ENCODE measurements around the gene LEP.

Gene LEP

DNA sequence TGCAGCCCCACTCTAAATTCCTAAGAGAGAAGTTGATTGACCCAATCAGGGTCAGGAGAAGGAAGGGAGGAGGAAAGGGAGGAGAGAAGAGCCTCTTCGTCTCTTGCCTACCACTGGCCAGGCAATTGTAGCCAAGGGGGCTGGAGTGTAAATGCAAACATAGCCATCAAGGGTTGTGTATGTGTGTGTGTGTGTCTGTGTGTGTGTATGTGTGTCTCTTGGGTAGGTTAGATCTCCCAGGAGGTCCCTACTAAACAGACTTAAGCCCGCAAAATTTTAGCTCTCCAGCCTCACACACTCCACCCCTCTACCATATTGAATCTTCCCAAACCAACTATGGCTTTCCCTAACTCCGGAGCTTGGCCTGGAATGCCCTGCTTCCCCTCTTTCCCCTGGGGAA is 3.8 kb downstream of the LEP start:
- DNase-seq (ENCODE audit: low read depth in 1 of 2, low spot score in 1 of 2), result no peak

DNA sequence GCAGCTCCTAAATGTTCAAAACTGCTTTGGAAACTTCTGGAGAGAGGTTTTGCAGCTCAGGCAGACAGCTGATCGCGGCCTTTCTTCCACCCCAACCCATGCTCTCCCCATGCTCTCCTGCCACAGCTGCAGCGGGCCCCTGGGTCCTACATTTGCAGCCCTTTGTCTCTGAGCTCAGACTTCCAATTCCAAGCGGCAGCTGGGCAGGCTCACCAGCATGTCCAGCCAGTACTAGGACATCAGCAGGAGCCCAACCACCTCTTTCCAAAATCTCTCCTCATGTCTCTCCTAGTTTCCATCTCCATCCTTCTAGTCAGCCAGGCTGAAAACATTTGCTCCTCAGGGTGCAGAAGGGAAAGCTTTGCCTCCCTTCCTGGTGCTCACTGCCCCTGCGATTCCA is 6.0 kb downstream of the LEP start:
- DNase-seq (ENCODE audit: low read depth in 1 of 2, low spot score in 1 of 2), result no peak

DNA sequence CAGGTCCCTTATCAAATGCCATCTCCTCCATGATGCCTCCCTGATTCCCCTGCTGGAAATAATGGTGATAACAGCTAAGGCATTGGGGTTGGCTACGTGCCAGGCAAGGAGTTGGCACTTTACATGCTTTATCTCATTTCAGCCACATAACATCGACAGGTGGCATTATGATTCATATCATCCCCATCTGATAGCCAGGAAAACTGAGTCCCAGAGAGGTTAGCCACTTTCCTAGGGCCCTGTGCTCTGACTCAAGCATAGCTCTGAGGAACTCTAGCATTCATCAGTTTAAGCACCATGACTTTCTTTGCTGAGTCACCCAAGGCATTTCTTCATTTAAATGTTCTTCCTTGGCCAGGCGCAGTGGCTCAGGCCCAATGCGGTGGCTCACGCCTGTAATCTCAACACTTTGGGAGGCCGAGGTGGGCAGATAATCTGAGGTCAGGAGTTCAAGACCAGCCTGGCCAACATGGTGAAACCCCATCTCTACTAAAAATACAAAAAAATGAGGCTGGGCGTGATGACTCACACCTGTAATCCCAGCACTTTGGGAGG is 6.6 kb downstream of the LEP start:
- no peak for DNase-seq (ENCODE audit: low read depth in 1 of 2, low spot score in 1 of 2)

DNA sequence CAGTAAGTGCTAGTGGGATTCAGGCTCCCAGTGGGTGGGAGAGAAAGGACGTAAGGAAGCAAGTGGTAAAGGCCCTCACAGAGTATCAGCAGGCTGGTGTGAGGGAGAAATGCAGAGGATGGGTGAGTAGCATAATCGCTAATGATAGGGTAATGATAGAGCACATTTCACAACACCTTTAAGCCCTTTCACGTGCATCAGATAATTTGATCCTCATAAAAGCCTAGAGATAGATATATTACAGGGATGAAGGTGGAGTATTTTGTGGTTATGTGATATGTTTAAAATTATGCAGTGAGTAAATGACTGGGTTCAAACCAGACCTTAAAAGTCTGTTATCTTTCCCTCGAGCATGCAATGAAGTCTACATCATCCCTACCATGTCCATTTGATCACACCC is 10.3 kb downstream of the LEP start:
- no peak for DNase-seq (ENCODE audit: low read depth in 1 of 2, low spot score in 1 of 2)

DNA sequence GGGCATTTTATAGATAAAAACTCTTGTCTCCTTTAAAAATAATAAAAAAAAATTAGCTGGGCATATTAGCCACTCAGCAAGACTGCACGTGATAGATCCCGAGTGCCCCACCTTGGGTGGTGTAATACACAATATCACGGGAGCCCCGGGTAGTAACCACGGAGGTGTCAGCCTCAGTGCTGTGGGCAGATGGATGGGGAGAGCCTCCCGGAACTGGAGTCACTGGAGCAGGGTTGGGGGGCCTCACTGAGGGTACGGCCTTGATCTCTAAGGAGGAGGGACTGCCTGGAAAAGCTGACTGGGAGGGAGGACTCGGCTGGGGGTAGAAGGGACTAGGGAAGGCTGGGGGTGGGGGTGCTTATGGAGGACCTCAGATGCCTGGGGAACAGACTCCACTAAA is 12.6 kb downstream of the LEP start:
- no peak for DNase-seq (ENCODE audit: low read depth in 1 of 2, low spot score in 1 of 2)

DNA sequence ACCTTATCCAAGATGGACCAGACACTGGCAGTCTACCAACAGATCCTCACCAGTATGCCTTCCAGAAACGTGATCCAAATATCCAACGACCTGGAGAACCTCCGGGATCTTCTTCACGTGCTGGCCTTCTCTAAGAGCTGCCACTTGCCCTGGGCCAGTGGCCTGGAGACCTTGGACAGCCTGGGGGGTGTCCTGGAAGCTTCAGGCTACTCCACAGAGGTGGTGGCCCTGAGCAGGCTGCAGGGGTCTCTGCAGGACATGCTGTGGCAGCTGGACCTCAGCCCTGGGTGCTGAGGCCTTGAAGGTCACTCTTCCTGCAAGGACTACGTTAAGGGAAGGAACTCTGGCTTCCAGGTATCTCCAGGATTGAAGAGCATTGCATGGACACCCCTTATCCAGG is 13.4 kb downstream of the LEP start:
- DNase-seq (ENCODE audit: low read depth in 1 of 2, low spot score in 1 of 2), result no peak

DNA sequence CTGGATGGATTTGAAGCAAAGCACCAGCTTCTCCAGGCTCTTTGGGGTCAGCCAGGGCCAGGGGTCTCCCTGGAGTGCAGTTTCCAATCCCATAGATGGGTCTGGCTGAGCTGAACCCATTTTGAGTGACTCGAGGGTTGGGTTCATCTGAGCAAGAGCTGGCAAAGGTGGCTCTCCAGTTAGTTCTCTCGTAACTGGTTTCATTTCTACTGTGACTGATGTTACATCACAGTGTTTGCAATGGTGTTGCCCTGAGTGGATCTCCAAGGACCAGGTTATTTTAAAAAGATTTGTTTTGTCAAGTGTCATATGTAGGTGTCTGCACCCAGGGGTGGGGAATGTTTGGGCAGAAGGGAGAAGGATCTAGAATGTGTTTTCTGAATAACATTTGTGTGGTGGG is 14.2 kb downstream of the LEP start:
- DNase-seq (ENCODE audit: low read depth in 1 of 2, low spot score in 1 of 2), result no peak

DNA sequence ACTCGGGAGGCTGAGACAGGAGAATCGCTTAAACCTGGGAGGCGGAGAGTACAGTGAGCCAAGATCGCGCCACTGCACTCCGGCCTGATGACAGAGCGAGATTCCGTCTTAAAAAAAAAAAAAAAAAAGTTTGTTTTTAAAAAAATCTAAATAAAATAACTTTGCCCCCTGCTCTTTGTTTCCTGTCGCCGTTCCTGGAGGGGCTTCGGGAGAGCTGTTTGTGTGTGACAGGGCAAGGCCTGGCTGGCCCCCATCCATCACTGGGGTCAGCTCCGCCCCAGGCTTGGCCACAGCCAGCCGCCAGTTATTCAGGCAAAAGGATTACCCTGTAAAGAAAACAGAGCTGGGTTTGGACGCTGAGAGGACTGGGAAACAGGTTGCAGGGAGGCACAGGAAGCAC is 16.4 kb downstream of the LEP start:
- no peak for DNase-seq (ENCODE audit: low read depth in 1 of 2, low spot score in 1 of 2)

DNA sequence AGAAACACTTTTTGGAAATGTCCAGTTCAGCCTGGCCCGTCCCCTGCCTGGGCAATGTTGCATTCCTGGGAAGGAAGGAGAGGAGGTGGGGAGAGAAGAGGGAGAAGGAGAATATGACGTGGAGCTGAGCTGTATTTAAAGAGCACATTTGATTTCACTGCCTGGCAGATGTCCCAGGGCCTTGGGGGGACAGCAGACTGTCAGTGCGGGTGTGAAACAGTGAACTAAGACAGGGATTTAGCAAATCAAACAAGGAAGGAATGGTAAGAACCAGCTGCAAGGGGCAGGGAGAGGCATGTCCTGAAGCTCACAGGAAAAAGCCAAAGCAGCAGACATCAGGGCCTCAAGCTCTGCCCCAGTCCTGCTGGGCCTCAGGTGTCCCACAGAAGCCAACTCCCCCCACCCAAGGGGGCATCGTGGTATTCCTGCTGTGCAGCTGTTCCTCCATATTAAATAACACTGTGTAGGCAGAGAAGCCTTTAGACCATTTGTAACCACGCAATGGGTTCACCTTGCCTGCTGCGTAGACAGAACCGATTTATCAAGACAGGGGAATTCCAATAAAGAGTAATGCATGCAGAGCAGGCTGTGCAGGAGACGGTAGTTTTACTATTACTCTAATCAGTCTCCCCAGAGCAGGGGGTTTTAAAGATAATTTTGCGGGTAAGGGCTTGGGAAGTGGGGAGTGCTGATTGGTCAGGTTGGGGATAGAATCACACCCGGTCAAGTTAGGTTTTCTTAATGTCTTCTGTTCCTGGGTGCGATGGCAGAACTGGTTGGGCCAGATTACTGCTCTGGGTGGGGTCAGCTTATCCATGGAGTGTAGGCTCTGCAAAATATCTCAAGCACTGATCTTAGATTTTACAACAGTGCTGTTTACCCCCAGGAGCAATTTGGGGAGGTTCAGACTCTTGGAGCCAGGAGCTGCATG is 18.3 kb downstream of the LEP start:
- no peak for DNase-seq (ENCODE audit: low read depth in 1 of 2, low spot score in 1 of 2)

DNA sequence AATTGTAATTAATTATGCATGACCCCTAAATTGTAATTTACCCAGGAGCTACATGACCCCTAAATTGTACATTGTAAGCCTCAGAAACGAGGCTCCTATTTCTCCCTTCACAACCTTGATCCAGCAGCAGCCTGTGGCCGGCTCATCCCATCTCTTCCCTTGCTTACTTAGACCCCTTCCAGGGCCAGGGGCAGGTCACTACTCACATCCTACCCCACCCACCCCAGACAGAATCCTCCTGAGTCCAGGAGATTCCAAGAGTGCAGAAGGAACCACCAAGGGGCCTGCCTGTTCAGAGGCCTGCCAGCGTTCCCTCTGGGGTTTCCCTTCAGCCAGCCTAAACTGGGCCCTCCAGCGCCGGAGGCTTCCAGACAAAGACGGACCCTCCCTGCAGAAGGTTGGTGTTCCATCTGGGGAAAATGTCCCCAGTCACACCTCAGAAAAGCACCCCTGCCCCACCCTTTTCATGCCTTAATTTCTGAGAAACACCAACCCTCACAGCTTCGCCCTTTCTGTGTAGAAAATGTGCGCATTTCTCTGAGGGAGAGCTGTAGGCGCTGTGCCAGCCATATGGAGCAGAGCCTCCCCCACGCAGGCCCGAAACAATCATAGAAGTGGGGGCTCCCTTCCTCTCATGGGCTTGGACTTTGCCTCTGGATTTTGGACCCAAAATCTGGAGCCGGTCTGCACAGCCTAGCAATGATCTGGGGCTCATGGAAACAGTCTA is 19.2 kb downstream of the LEP start:
- no peak for DNase-seq (ENCODE audit: low read depth in 1 of 2, low spot score in 1 of 2)

DNA sequence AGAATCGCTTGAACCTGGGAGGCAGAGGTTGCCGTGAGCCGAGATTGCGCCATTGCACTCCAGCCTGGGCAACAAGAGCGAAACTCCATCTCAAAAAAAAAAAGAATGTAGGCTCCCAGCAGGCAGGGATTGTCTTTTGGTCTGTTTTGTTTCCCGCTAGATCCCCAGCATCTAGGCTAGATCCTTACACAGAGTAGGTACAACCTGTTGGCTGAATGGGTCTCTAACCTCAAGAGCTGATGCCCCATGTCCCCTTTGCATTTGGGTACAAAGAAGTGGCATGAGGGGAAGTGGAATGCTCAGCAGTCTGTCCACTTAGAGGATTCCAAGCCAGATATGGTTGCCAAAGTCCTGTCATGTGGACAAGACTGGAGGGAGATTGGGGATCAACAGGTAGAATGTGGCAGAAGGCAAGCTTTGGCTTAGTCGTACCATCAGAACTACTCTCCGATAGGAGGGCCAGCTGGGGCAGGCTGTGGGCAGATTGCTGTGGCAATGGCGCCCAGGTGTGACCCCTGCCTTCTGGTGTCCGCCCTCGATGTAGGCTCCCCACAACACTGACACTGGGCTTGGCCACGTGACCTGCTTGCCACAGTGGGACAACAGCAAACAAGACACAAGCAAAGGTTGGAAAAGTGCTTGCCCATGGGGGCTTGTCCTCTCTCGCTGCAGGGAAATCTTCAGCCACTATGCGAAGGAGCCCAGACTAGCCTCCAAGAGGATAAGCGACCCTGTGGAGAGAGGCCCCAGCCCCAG is 21.4 kb downstream of the LEP start:
- DNase-seq (ENCODE audit: low read depth in 1 of 2, low spot score in 1 of 2), result no peak

DNA sequence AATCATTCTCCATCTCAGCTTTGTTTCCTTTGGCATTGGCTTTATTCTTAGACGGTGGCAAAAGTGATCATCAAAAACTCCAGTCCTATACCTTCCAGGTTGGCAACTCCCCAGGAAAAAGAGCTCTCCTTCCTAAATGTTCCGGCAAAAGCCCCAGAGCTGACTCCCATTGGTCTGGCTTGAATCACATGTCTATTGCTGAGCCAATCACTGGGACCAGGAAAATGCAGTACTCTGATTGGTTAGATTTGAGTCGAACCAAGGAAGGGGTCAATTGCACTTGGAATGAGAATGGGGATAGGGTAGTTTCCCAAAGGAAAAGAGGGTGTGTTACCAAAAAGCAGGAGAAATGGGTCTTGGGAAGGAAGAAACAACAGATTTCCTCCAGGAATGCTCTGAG is 22.3 kb downstream of the LEP start:
- no peak for DNase-seq (ENCODE audit: low read depth in 1 of 2, low spot score in 1 of 2)

DNA sequence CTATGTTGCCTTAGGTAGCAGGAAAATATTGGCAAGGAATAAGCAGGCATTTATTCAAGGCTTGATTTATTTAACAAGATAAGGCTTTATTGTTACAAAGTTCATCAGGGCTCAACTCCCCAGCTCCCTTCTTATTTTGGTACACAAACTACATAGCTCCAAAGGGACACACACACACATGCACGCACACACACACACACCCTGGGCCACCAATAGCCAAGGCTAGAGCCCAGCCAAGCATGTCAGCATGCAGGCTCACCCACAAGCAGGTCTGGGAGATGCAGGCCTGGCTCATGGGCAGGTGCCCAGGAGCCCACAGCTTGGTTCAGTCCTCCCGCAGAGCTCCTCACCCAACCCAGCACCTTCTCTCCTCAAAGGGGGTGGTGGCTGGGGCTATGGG is 23.4 kb downstream of the LEP start:
- DNase-seq (ENCODE audit: low read depth in 1 of 2, low spot score in 1 of 2), result no peak

DNA sequence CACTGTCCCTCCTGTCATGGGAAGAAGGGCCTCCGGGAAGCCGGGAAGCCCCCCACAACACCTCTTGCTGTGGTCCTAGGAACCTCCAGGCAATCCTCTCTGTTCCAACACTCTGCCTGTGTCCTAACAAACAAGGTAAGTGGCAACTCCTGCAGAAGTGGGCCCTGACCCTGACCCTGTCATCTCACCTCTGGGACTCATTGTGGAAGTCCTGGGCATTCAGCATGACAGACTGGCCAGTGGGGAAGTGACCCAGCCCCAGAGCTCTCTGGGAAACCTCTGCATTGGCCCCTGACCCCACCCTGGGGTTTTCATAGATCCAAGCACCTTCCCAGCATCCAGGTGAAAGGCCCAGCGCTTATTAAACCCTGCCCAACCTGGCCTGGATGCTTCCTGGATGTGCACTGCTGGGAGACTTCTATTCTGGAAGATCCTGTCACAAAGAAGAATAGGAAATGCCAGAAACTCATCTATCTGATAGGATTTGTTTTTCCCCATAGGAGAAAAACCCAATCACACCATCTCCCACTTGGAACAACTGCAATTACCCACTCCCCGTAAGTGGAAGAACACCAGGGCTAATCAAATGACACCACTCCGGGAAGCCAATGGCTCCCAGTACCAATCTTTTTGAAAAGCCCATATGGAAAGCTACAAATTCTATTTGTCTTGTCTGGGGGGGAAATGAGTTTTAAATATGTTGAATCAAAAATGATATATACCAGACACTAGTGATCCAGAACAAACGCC is 24.3 kb downstream of the LEP start:
- DNase-seq (ENCODE audit: low read depth in 1 of 2, low spot score in 1 of 2), result no peak

DNA sequence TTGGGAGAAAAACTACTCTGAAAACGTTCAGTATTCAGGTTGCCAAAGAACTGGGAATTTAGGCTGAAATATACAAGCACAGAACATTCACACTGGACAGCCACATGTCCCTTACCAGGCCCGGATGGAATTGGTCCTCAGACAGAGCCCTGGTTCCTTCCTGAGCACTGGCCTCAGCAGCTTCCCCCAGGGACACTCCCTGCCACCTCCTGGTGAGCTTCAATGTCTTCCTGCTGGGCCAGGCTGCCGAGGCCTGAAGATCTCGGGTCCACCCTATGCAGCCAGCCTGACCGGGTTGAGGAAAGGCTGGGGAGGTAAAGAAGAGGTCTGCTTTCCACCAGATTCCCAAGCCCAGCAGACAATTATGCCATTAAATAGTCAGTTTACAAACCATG is 24.8 kb downstream of the LEP start:
- no peak for DNase-seq (ENCODE audit: low read depth in 1 of 2, low spot score in 1 of 2)

DNA sequence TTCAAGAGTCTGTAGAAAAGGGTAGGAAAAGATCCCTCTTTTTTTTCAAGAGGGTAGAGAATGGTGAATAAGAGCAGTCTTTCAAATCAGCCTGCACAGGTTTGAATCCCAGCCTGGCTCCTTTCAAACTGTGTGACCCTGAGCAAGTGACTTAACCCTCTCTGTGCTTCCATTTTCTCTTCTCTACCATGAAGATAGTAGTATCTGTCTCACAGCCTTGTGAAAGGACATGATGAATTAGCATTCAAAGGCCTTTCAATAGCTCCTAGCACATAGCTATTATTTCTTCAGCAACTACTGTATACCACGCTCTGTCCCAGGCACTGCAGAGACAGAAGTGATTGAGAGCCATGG is 25.4 kb downstream of the LEP start:
- DNase-seq (ENCODE audit: low read depth in 1 of 2, low spot score in 1 of 2), result no peak

DNA sequence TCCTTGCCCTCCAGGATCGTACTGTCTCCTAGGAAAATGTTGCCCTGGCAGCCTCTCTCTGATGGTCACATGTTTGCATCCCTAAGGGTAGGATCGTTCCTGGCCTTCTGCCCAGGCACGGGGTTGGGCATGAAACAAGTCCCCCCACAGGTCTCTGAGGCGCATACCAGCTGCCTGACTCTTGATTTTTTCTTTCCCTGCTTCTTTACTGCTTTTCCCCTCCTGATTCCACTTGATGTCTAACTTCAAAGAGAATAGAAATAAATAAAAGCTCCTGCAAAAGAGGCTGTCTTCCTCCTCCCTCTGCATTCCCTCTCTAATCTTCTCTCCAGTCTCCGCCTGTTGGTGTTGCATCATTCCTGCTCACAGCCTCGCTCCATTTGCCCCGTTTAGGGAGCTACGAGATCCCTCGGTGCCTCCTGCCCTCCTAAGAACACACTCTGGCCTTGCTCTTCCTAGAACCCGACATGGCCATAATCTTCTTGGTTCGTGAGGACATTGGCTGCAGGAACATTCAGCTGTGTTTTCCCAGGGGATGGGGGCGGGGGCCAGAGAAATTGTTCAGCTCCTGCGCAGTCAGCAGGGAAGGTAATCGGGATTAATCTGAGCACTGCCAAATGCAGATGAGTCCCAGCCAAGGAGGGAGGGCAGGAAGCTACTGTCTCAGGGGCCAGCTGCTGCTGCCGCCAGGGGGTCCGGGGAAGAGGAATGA is 26.0 kb downstream of the LEP start:
- DNase-seq (ENCODE audit: low read depth in 1 of 2, low spot score in 1 of 2), result no peak

DNA sequence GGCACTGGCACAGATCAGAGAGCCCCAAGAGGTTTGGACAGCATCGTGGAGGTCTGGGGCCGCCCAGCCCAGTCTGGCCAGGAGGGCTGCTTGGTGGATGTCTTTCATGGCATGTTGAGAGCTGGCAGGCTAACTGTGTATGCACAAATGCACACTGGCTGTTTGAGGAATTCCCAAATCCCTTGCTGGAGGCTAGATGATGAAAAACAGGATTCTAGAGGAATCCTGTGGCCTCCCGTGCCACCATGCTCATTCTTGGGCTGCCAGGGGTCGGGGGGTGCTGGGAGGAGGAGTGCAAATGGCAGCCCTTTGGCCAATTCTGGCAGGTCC is 26.5 kb downstream of the LEP start:
- DNase-seq (ENCODE audit: low read depth in 1 of 2, low spot score in 1 of 2), result no peak

DNA sequence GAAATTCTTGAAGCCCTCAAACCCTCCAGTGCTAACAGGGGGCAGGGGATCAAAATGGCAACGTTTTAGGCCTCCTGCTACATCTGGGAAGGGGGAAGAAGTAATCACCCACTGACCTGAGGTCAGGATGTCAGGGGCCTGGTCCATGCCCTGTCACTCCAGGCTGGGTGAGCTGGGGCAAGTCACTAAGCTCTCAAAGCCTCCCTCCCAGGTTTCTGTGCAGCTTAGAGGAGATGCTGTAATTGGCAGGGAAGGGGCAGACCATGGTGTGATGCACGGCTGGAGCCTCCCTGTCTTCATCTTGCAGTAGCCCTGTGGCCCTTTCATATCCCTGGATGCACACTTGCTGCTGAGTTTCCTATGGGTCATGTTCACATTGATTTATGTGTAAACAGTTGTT is 27.2 kb downstream of the LEP start:
- DNase-seq (ENCODE audit: low read depth in 1 of 2, low spot score in 1 of 2), result no peak

DNA sequence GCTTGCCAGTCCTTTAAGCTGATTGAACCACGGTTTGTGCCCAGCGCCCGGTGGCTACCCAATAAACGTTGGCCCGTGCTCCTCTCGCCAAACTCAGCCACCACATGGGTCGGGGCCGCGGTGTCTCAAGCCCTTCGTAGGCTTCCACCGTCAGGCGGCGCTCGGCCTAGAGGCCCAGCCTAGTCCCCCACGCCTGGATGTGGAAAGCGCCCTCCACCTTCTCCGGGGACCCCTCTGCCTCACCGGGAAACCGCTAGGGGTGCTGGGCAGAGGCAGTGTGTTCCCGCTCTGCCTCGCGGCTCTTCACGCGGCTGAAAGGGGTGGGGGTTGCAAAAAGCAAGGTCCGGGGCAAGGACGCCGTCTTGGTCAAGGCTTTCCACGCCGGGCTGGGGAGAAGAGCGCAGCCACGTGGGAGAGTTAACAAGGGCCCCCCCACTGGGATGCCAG is 29.8 kb downstream of the LEP start:
- DNase-seq (ENCODE audit: low read depth in 1 of 2, low spot score in 1 of 2), result no peak

Measured in activated CD4-positive, alpha-beta T cell treated with anti-CD3 and anti-CD28 coated beads, Interleukin-2, amount 50 U/mL, for 24 hours (primary cell).